Ascending aorta (tissue), 2 donors: ENCODE results near the gene UQCRQ. TPM values are rescaled to one million over a fixed set of nuclear protein-coding genes. Genes with fewer than 3 reads are reported as not detected.
A peak's percentile ranks its signal among the peaks of the same experiment; 100 is the strongest.

Experiments used
- DNase-seq, 2 donors: peaks; one replicate each; pipeline ENCODE4 v3.0.0-alpha.2; 2019; ENCODE audit warnings: low spot score in 2 of 2
- H3K27ac ChIP-seq, 2 donors: fragments of 200-600 bp; sonication (generic); one replicate each; pipeline ENCODE4 v1.5.1; 2016 to 2017; ENCODE audit warnings: mild to moderate bottlenecking in 1 of 2
- H3K27me3 ChIP-seq: fragments of 200-600 bp; sonication (generic); one replicate; pipeline ENCODE4 v1.5.1; 2017
- H3K36me3 ChIP-seq, 2 donors: fragments of 200-600 bp; sonication (generic); one replicate each; pipeline ENCODE4 v1.5.1; 2016
- H3K4me1 ChIP-seq, 2 donors: fragments of 200-600 bp; sonication (generic); one replicate each; pipeline ENCODE4 v1.5.1; 2016 to 2017; ENCODE audit warnings: mild to moderate bottlenecking in 1 of 2
- H3K4me3 ChIP-seq, 2 donors: fragments of 200-600 bp; sonication (generic); one replicate each; pipeline ENCODE4 v1.5.1; 2016 to 2017; ENCODE audit warnings: mild to moderate bottlenecking in 1 of 2
- H3K9me3 ChIP-seq, 2 donors: fragments of 200-600 bp; sonication (generic); one replicate each; pipeline ENCODE4 v1.5.1; 2016
- intact Hi-C: fragments of 100-400 bp; cut with DNase I; formaldehyde crosslinking; loops from one replicate; pipeline ENCODE4 v1.15.1; 2023
- total RNA-seq: library from RNA; depleted of rRNA; stranded (reverse); fragments of >200 nt; gene quantifications from one replicate; pipeline ENCODE4 v1.1.0, GENCODE V29; 2016
- TF ChIP-seq, protein P1 (sequence below), 3 experiments: fragments of 200-600 bp in 2 of 3; fragments of 450-650 bp in 1 of 3; sonication (generic) in 2 of 3; IDR thresholded peaks; one replicate each; pipeline ENCODE4 v1.5.1; 2016 to 2019; ENCODE audit warnings: antibody characterized with exemption in 3 of 3, mild to moderate bottlenecking in 1 of 3, moderate library complexity in 1 of 3

Gene UQCRQ
- total RNA-seq, 1 donor from 2014 or later, result 53.6 TPM

DNA sequence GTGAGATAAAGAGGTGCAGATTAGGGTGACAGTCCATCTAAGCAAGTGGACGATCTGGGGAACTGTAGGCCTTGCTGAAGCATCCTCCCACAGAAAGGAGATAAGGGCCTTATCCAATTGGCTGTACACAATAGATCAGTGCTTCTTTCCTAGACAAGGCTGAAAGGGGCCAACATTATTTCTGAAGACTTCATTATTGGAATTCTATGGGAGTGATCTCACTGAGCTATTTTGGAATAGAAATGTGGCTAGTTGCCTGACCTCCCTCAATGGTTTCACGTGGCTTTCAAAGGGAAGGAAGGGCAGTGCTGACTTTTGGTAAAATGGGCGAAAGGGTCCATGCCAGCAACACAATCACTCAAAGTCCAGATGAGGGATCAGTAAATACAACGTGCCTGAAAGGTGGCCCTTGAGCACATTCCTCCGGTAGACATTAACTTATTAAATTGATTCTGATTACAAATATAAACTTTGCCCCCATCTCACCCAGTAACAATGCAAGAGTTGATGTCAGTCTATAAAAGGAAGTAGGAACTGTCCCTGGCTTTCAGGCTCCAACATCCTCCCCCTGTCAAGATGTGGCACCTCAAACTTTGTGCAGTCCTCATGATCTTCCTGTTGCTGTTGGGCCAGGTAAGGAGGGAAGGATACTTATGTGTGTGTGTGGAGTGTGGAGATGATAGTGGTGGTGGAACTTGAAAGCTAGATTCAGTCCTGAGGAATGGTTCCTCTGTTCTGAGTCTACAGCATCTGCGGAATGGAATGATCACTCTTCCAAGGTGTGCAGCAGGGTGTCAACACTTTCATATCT is 6.9 kb downstream of the UQCRQ start, which contains the start of gene LEAP2:
TSS of gene LEAP2 (plus strand) at position 550 of the 811 bp plus-strand sequence. CDS start at position 577, 27 bp downstream.
- intact Hi-C loops, result no loop called here
- peaks cover 0 to 8% of the 10 kb centered on the region in 2 donors for H3K4me1 ChIP-seq
- H3K4me3 ChIP-seq, result no peak within 1 kb of the TSS
- no peaks in the 10 kb centered on the region for H3K9me3 ChIP-seq
- peak within 1 kb of the TSS; percentile 36 to 40 for H3K27ac ChIP-seq
- no peaks in the 10 kb centered on the region for H3K27me3 ChIP-seq
- H3K36me3 ChIP-seq, result peaks cover 3 to 40% of the 10 kb centered on the region in 2 donors
- no peak for DNase-seq
- TF ChIP-seq, protein P1, sequence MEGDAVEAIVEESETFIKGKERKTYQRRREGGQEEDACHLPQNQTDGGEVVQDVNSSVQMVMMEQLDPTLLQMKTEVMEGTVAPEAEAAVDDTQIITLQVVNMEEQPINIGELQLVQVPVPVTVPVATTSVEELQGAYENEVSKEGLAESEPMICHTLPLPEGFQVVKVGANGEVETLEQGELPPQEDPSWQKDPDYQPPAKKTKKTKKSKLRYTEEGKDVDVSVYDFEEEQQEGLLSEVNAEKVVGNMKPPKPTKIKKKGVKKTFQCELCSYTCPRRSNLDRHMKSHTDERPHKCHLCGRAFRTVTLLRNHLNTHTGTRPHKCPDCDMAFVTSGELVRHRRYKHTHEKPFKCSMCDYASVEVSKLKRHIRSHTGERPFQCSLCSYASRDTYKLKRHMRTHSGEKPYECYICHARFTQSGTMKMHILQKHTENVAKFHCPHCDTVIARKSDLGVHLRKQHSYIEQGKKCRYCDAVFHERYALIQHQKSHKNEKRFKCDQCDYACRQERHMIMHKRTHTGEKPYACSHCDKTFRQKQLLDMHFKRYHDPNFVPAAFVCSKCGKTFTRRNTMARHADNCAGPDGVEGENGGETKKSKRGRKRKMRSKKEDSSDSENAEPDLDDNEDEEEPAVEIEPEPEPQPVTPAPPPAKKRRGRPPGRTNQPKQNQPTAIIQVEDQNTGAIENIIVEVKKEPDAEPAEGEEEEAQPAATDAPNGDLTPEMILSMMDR (IDR thresholded peaks at IDR 0.05), result no peak

DNA sequence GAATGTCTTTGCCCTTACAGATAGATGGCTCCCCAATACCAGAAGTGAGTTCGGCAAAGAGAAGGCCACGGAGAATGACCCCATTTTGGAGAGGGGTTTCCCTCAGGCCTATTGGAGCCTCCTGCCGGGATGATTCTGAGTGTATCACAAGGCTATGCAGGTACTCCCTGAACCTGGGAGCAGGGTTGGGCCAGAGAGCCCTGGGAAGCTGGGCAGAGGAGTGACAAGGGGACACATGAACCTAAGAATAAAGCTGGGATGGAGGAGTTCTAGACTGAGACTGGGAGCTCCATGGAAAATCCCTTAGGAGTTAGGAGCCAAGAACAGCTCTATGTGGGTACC is 7.5 kb downstream of the UQCRQ start:
- Histone ChIP-seq H3K9me3 (no peaks in the 10 kb centered on the region), H3K36me3 (peaks cover 3 to 40% of the 10 kb centered on the region in 2 donors), H3K27ac (peak overlapping the region; percentile 36 to 40), H3K27me3 (no peaks in the 10 kb centered on the region), H3K4me3 (no peak overlapping the region), H3K4me1 (peaks cover 0 to 8% of the 10 kb centered on the region in 2 donors)
- DNase-seq, result no peak
- intact Hi-C loops, result no loop called here
- TF ChIP-seq, protein P1 (IDR thresholded peaks at IDR 0.05), result no peak

DNA sequence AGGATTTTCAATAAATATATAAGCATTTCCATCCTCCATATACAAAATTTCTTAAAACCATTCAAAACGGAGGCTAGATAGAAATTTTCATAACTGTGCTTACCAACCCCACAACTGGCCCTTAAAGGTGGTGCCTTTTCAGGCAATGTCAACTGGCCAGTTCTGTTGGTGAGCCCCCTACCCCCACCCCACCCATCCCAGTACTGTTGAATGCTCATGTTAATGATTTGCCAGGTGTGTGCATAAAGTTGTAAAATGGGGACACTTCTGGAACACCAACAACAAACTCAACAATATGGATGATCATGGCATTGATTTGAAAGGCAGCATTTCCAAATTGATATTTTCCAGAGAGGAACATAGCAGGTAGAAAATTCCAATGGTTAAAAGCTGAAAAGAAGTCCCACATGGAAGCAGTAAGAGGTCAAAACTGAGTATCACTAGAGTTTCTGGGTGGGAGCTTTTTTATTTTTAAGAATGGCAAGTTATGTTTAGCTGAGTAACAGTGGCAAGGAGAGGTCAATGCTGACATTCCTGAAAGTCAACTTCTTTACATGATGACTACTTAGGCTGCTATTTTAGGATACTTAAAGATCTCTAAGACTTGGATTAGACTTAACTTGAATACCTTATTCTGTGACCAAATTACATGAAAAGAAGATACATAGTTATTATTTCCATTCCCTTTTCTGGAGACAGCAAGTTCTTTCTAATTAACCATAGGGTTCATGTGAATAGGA is 9.7 kb downstream of the UQCRQ start:
- TF ChIP-seq, protein P1 (IDR thresholded peaks at IDR 0.05), result no peak
- H3K4me3 ChIP-seq, result no peak overlapping the region
- peaks cover 19 to 45% of the 10 kb centered on the region in 2 donors for H3K36me3 ChIP-seq
- H3K9me3 ChIP-seq, result no peaks in the 10 kb centered on the region
- intact Hi-C loops, result no loop called here
- H3K27me3 ChIP-seq, result no peaks in the 10 kb centered on the region
- no peak for DNase-seq
- no peak overlapping the region for H3K27ac ChIP-seq
- H3K4me1 ChIP-seq, result peaks cover 0 to 8% of the 10 kb centered on the region in 2 donors

- Histone ChIP-seq H3K4me3 (no peak overlapping the region), H3K36me3 (peaks cover 32 to 52% of the 10 kb centered on the region in 2 donors), H3K27ac (peak overlapping the region in 1 of 2 donors; percentile 14), H3K9me3 (no peaks in the 10 kb centered on the region), H3K4me1 (peaks cover 0 to 8% of the 10 kb centered on the region in 2 donors), H3K27me3 (no peaks in the 10 kb centered on the region)
- intact Hi-C loops, result no loop called here
- TF ChIP-seq, protein P1 (IDR thresholded peaks at IDR 0.05), result no peak
- DNase-seq, result no peak
These were observed 11.0 kb downstream of the UQCRQ start for GRCh38 chr5:132877466-132877865.

GRCh38 chr5:132877938-132878337 is 11.5 kb downstream of the UQCRQ start:
- peak overlapping the region in 1 of 2 donors; percentile 14 for H3K27ac ChIP-seq
- H3K9me3 ChIP-seq, result no peaks in the 10 kb centered on the region
- intact Hi-C loops, result no loop called here
- no peaks in the 10 kb centered on the region for H3K27me3 ChIP-seq
- no peak for DNase-seq
- peaks cover 36 to 56% of the 10 kb centered on the region in 2 donors for H3K36me3 ChIP-seq
- TF ChIP-seq, protein P1 (IDR thresholded peaks at IDR 0.05), result no peak
- H3K4me3 ChIP-seq, result no peak overlapping the region
- H3K4me1 ChIP-seq, result peaks cover 0 to 5% of the 10 kb centered on the region in 2 donors
